GM13976 (cell line): ENCODE results near the gene GAPDH.
A peak's percentile ranks its signal among the peaks of the same experiment; 100 is the strongest.

Experiments
- DNase-seq: peaks from one replicate; pipeline ENCODE4 v3.0.0; 2012; ENCODE audit warnings: low spot score
- in situ Hi-C: fragments of 300-500 bp; cut with MboI; formaldehyde crosslinking; loops from one replicate; pipeline ENCODE4 v1.12.0; 2022; ENCODE audit warnings: low sequenced_read_pairs, mixed read lengths, inconsistent platforms; ENCODE audit not compliant: unreplicated experiment
- TF ChIP-seq, protein P1 (sequence below): IDR thresholded peaks from 2 replicates; pipeline ENCODE4 v1.5.1; 2012; ENCODE audit warnings: borderline replicate concordance, mild to moderate bottlenecking; ENCODE audit not compliant: insufficient read depth; ENCODE audit errors: extremely low read depth, missing control alignments, control extremely low read depth

Gene GAPDH

DNA sequence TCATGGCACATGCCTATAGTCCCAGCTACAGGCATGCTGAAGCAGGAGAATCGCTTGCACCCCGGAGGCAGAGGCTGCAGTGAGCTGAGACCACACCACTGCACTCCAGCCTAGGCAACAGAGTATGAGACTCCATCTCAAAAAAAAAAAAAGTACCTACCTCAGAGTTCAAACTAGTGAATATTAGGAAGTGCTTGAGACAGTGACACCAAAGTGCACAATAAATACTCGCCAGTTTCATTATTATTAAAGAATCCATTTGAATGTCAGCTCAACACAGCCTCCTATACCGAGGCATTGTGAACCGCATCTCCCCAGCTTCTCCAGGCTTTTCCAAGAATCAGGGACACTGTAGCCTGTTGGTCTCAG, 5.0 kb downstream of the GAPDH start:
- in situ Hi-C loops, result no loop called here
- no peak for DNase-seq
- TF ChIP-seq, protein P1, sequence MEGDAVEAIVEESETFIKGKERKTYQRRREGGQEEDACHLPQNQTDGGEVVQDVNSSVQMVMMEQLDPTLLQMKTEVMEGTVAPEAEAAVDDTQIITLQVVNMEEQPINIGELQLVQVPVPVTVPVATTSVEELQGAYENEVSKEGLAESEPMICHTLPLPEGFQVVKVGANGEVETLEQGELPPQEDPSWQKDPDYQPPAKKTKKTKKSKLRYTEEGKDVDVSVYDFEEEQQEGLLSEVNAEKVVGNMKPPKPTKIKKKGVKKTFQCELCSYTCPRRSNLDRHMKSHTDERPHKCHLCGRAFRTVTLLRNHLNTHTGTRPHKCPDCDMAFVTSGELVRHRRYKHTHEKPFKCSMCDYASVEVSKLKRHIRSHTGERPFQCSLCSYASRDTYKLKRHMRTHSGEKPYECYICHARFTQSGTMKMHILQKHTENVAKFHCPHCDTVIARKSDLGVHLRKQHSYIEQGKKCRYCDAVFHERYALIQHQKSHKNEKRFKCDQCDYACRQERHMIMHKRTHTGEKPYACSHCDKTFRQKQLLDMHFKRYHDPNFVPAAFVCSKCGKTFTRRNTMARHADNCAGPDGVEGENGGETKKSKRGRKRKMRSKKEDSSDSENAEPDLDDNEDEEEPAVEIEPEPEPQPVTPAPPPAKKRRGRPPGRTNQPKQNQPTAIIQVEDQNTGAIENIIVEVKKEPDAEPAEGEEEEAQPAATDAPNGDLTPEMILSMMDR, result no peak

DNA sequence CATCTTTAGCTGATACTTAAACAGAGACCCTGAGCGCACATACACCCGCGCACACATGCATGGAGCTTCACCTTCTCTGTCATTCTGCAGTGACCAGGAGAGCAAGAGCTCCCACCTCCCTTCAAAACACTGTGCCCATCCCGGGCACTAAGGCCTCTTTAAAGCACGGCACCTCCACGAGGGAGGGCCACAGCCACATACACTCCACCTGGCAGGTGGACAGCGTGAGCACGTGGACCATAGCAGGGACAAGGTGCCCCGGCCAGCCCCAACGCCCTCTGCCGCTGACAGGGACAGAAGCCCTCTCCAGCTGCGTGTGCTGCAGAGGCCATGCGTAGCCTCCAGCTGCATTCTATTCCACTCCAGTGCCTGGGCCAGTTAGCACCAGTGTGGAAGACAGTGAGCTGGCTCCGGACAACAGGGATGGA, 5.4 kb downstream of the GAPDH start:
- TF ChIP-seq, protein P1, result no peak

DNA sequence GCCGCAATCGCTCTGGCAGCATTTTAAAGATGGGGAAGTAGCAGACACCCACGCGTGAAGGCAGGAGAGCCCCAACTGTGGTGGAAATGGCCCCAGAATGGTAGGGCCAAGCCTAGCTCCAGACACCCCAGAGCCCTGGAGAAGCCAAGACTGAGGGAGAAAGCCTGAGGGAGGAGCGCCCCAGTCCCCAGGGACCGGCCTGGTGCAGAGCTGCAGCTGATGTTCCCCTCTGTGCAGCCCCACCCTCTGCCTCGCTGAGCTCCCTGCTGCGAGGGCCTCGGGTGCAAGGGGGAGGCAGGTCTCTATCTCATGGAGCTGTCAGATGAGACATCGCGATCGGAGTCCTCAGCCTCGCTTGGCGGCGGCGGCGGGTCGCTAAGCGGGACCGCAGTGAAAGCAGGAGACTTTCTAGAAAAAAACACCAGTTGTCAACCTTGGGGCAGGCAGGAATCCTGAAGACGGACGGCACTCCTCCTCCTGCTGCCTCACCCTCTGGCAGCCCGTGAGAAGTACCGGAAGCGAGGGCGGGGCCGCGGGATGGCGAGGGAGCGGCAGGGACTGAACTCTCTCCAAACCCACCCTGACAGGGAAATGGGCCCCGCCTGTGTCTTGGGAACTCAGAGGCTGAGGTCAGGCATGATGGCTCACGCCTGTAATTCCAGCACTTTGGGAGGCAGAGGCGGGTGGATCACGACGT, 6.0 kb downstream of the GAPDH start:
- DNase-seq, result peak; percentile 77
- TF ChIP-seq, protein P1, result no peak

More for the DNA sequence above, 5.4 kb downstream of the GAPDH start:
- in situ Hi-C loops, result loop anchor here (10.0 kb wide), 1 partner anchor 115 kb away; no protein-coding TSS in a partner anchor
- no peak for DNase-seq

DNA sequence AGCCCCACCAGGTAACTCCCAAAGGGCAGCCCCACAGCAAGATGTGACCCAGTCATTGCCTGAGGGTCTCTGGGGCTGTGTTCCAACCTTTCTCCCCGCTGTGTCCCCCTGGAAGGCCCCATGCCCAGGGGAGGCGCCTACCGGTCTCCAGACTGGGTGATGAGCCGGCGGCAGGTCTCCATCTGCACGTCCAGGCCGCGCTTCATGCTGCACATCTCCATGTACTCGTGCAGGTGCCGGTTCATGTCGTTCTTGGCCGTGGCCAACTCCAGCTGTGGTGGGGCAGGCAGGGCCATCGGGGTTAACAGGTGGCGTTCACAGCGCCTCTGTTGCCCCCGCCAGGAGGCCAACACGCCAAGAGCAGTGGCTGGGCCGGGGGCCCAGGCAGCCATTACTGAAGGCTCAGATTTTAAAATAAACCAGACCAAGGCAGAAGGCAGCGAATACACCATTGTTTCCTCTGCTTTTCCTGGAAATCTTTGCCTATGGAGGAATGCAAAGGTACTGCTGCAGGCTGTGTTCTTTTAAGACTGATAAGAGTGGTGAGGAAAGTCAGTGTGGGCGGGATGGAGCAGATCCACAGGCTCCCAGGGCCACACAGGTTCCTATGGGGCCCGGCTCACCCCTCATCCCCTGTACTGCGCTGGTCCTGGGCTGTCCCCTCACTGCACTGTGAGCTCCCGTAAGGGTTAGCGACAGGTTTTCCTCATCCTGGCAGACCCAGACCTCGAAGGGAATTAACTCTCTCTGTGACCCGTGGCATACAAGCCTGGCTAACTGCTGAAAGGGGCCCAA, 7.3 kb downstream of the GAPDH start:
- in situ Hi-C loops, result loop anchor here (10.0 kb wide), 1 partner anchor 117 kb away; no protein-coding TSS in a partner anchor
- TF ChIP-seq, protein P1, result no peak
- DNase-seq, result no peak

More for the DNA sequence above, 6.0 kb downstream of the GAPDH start:
- in situ Hi-C loops, result loop anchor here (10.0 kb wide), 1 partner anchor 116 kb away; no protein-coding TSS in a partner anchor

DNA sequence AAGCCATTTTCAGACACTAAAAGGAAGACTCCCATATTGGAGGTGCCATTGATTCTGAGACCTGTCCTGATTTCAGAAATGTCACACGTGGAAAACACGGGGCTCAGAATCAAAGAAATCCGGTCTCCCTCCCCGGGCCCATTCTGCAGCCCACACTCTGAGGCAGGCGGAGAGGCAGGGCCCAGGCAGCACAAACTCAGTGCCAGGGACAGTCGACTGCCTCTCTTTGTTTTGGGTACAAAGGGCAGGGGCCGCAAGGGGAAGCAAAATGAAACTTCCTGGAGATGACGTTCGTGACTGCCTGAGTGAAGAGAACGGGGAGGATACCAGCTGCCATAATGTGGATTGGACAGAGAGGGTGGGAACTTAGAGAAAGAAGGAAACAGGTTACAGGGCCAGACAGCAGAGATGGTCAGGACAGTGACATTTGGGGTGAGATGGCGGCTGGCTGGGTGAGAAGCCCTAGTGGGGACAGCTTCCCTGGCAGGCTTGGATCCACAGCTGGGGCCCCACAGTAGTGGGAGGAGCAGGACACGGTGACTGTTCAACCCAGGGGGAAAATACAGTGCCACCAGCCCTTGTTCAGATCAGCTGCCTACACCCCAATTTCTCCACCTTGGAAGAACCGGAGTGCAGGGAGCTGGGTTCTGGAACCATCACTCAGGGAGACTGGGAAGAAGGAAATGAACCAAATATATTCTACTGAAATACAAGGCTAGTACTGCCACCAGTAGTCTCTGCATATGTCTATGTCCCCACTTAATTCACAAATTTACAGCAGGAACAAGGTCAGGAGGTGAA, 8.1 kb downstream of the GAPDH start:
- in situ Hi-C loops, result loop anchor here (10.0 kb wide), 1 partner anchor 118 kb away; no protein-coding TSS in a partner anchor
- DNase-seq, result no peak
- TF ChIP-seq, protein P1, result no peak

DNA sequence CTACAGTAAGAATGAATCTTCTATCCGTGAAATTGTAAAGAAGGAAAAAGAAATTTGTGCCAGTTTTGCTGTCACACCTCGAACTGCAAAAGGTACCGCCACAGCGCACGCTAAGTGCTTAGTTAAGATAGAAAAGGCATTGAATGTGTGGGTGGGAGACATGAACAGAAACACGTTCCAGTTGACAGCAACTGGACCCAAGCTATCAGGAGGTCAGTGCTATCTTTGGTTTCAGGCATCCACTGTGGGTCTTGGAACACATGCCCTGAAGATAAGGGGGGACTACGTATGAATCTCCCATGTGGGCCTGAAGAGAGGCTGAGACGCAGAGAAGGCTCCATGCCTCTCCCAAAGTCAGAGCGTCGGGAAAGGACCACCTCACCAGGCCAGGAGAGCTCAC, 11.7 kb downstream of the GAPDH start:
- in situ Hi-C loops, result loop anchor here (10.0 kb wide), 1 partner anchor 121 kb away; no protein-coding TSS in a partner anchor
- TF ChIP-seq, protein P1, result no peak
- DNase-seq, result no peak
